SK-N-SH (cell line): Measurements from ENCODE around the gene FBXW11. TPM values are rescaled to one million over a fixed set of nuclear protein-coding genes. Genes with fewer than 3 reads are reported as not detected.

Experiments
- CTCF ChIA-PET: fragments of 300-600, 350-600 bp; formaldehyde crosslinking; extraction: SDS; loops from one replicate; lab custom pipeline; 2021; lab: Yijun Ruan, JAX
- POLR2A ChIA-PET: fragments of 350-600 bp; sonication (Branson Sonifier 250); formaldehyde crosslinking; extraction: SDS; loops from one replicate; lab custom pipeline; 2020; ENCODE audit warnings: antibody characterized with exemption, inconsistent platforms; lab: Yijun Ruan, JAX
- DNase-seq: peaks from one replicate; pipeline ENCODE4 v3.0.0; 2012
- H2AFZ ChIP-seq: fragments of 200-600 bp; sonication (generic); 2 replicates; pipeline ENCODE4 v1.8.1; 2016; ENCODE audit warnings: antibody characterized with exemption, mild to moderate bottlenecking, low read depth
- H3F3A ChIP-seq: fragments of 200-600 bp; sonication (generic); replicated peaks from 2 replicates; pipeline ENCODE3; 2016; ENCODE audit warnings: antibody characterized with exemption, mild to moderate bottlenecking; ENCODE audit not compliant: insufficient read depth
- H3K27ac ChIP-seq, 2 experiments: fragments of 200-500 bp in 1 of 2; fragments of 200-600 bp in 1 of 2; sonication (Bioruptor generic) in 1 of 2; sonication (generic), shearing (Covaris generic) in 1 of 2; 2 replicates each; pipeline versions ENCODE4 v1.5.1 to v1.6.1; 2014 to 2016; ENCODE audit warnings: low read depth in 2 of 2, inconsistent platforms in 1 of 2, low read length in 1 of 2, mild to moderate bottlenecking in 1 of 2, mixed read lengths in 1 of 2
- H3K27me3 ChIP-seq: fragments of 200-600 bp; sonication (generic), shearing (Covaris generic); 2 replicates; pipeline ENCODE4 v1.6.1; 2016; ENCODE audit warnings: mixed run types; ENCODE audit not compliant: insufficient read depth
- H3K36me3 ChIP-seq, 2 experiments: fragments of 200-500 bp in 1 of 2; fragments of 200-600 bp in 1 of 2; sonication (Bioruptor generic) in 1 of 2; sonication (generic) in 1 of 2; replicated peaks in 1 of 2; 2 replicates each; pipeline versions ENCODE3 to v1.5.1; 2014 to 2016; ENCODE audit warnings: low read length in 1 of 2, mild to moderate bottlenecking in 1 of 2; ENCODE audit not compliant: insufficient read depth in 2 of 2, control insufficient read depth in 1 of 2
- H3K4me1 ChIP-seq, 2 experiments: fragments of 200-500 bp in 1 of 2; fragments of 200-600 bp in 1 of 2; sonication (Bioruptor generic) in 1 of 2; sonication (generic), shearing (Covaris generic) in 1 of 2; 2 replicates each; pipeline versions ENCODE4 v1.5.1 to v1.6.1; 2014 to 2016; ENCODE audit warnings: low read depth in 1 of 2, low read length in 1 of 2, mixed run types in 1 of 2; ENCODE audit not compliant: insufficient read depth in 2 of 2, control insufficient read depth in 1 of 2
- H3K4me2 ChIP-seq: fragments of 200-600 bp; sonication (generic), shearing (Covaris generic); 2 replicates; pipeline ENCODE4 v1.6.1; 2017; ENCODE audit warnings: mixed run types
- H3K4me3 ChIP-seq, 2 experiments: fragments of 200-500 bp in 1 of 2; fragments of 200-600 bp in 1 of 2; sonication (Bioruptor generic) in 1 of 2; sonication (generic), shearing (Covaris generic) in 1 of 2; 2 replicates each; pipeline versions ENCODE4 v1.5.1 to v1.8.1; 2014 to 2016; ENCODE audit warnings: low read depth in 2 of 2, inconsistent platforms in 1 of 2, low read length in 1 of 2, mild to moderate bottlenecking in 1 of 2, mixed read lengths in 1 of 2, moderate library complexity in 1 of 2
- H3K79me2 ChIP-seq: fragments of 200-600 bp; sonication (generic); 2 replicates; pipeline ENCODE4 v1.8.1; 2017; ENCODE audit warnings: mild to moderate bottlenecking; ENCODE audit not compliant: insufficient read depth
- H3K9ac ChIP-seq: fragments of 200-600 bp; sonication (generic); 2 replicates; pipeline ENCODE4 v1.6.1; 2017; ENCODE audit warnings: mixed run types
- H3K9me2 ChIP-seq: fragments of 200-600 bp; sonication (generic); 2 replicates; pipeline ENCODE4 v1.6.1; 2017; ENCODE audit warnings: mixed run types
- H3K9me3 ChIP-seq: fragments of 200-600 bp; sonication (generic); 2 replicates; pipeline ENCODE4 v1.6.1; 2017; ENCODE audit warnings: mixed run types, mild to moderate bottlenecking, moderate library complexity
- H4K20me1 ChIP-seq: fragments of 200-600 bp; sonication (generic); 2 replicates; pipeline ENCODE4 v1.6.1; 2017; ENCODE audit warnings: mild to moderate bottlenecking, mixed run types; ENCODE audit not compliant: insufficient read depth
- CHD2 ChIP-seq: fragments of 150-350 bp; IDR thresholded peaks from 2 replicates; pipeline ENCODE4 v1.6.1; 2018; ENCODE audit warnings: low read length; ENCODE audit not compliant: partially characterized antibody
- CTCF ChIP-seq: fragments of 200-600 bp; sonication (generic); IDR thresholded peaks from 2 replicates; pipeline ENCODE4 v1.6.1; 2017; ENCODE audit warnings: antibody characterized with exemption, mild to moderate bottlenecking, moderate library complexity
- ELF1 ChIP-seq: IDR thresholded peaks from 2 replicates; pipeline ENCODE4 v1.4.0; 2012
- EZH2phosphoT487 ChIP-seq: fragments of 200-600 bp; sonication (generic); IDR thresholded peaks from 2 replicates; pipeline ENCODE4 v1.6.1; 2017; ENCODE audit warnings: low read depth, mixed run types, mild to moderate bottlenecking, antibody characterized with exemption, moderate library complexity, borderline replicate concordance
- FOSL2 ChIP-seq: IDR thresholded peaks from 2 replicates; pipeline ENCODE4 v1.4.0; 2012; ENCODE audit warnings: low read depth, mild to moderate bottlenecking, moderate library complexity, borderline replicate concordance
- FOXJ3 ChIP-seq: sonication (generic); formaldehyde crosslinking; IDR thresholded peaks from 2 replicates; pipeline ENCODE4 v1.5.1; 2020; ENCODE audit warnings: mild to moderate bottlenecking, missing genetic modification reagents
- FOXM1 ChIP-seq: IDR thresholded peaks from 2 replicates; pipeline ENCODE4 v1.4.0; 2012; ENCODE audit warnings: low read depth, mild to moderate bottlenecking
- GABPA ChIP-seq: IDR thresholded peaks from 2 replicates; pipeline ENCODE4 v1.4.0; 2012; ENCODE audit warnings: low read depth, mild to moderate bottlenecking
- GATA2 ChIP-seq: sonication (generic); formaldehyde crosslinking; IDR thresholded peaks from 2 replicates; pipeline ENCODE4 v1.5.0; 2020; ENCODE audit warnings: mild to moderate bottlenecking, missing genetic modification reagents
- JUND ChIP-seq: IDR thresholded peaks from 2 replicates; pipeline ENCODE4 v1.4.0; 2012
- MEF2A ChIP-seq: IDR thresholded peaks from 2 replicates; pipeline ENCODE4 v1.4.0; 2012; ENCODE audit warnings: low read depth, borderline replicate concordance
- MXI1 ChIP-seq: IDR thresholded peaks from 2 replicates; pipeline ENCODE4 v1.6.1; 2012; ENCODE audit warnings: mild to moderate bottlenecking, low read depth, low read length, improper control_type of control experiment
- NFIC ChIP-seq: IDR thresholded peaks from 2 replicates; pipeline ENCODE4 v1.4.0; 2012; ENCODE audit warnings: borderline replicate concordance
- NRF1 ChIP-seq: IDR thresholded peaks from 2 replicates; pipeline ENCODE4 v1.6.1; 2012; ENCODE audit warnings: low read depth, mild to moderate bottlenecking, low read length
- POLR2AphosphoS5 ChIP-seq: IDR thresholded peaks from 2 replicates; pipeline ENCODE4 v1.6.1; 2012; ENCODE audit warnings: low read depth, low read length
- RAD21 ChIP-seq: IDR thresholded peaks from 2 replicates; pipeline ENCODE4 v1.6.1; 2012; ENCODE audit warnings: mild to moderate bottlenecking, low read length
- RCOR1 ChIP-seq: fragments of 150-350 bp; IDR thresholded peaks from 2 replicates; pipeline ENCODE4 v1.6.1; 2017; ENCODE audit warnings: antibody characterized with exemption, low read length
- REST ChIP-seq: IDR thresholded peaks from 2 replicates; pipeline ENCODE4 v1.6.1; 2012; ENCODE audit warnings: mild to moderate bottlenecking, low read depth, low read length, moderate library complexity
- RFX5 ChIP-seq: IDR thresholded peaks from 2 replicates; pipeline ENCODE4 v1.6.1; 2012; ENCODE audit warnings: mild to moderate bottlenecking, improper control_type of control experiment, low read length
- RXRA ChIP-seq: IDR thresholded peaks from 2 replicates; pipeline ENCODE4 v1.4.0; 2012; ENCODE audit warnings: low read depth, mild to moderate bottlenecking, borderline replicate concordance
- SIN3A ChIP-seq: IDR thresholded peaks from 2 replicates; pipeline ENCODE4 v1.6.1; 2012; ENCODE audit warnings: low read depth, mild to moderate bottlenecking, low read length, moderate library complexity, borderline replicate concordance
- SMC3 ChIP-seq: IDR thresholded peaks from 2 replicates; pipeline ENCODE4 v1.6.1; 2012; ENCODE audit warnings: low read depth, low read length, improper control_type of control experiment
- TCF12 ChIP-seq: IDR thresholded peaks from 2 replicates; pipeline ENCODE4 v1.4.0; 2012
- TEAD4 ChIP-seq: IDR thresholded peaks from 2 replicates; pipeline ENCODE4 v1.4.0; 2012; ENCODE audit warnings: mild to moderate bottlenecking, borderline replicate concordance; ENCODE audit not compliant: insufficient read depth
- YY1 ChIP-seq: IDR thresholded peaks from 2 replicates; pipeline ENCODE4 v1.4.0; 2012; ENCODE audit warnings: low read depth, mild to moderate bottlenecking
- ZBTB33 ChIP-seq: IDR thresholded peaks from 2 replicates; pipeline ENCODE4 v1.4.0; 2012; ENCODE audit warnings: low read depth, borderline replicate concordance
- WGBS: methylation state at CpG from one replicate; pipeline ENCODE4 v1.1.6; 2017; ENCODE audit warnings: low lambda C conversion rate; 5-methylcytosine and 5-hydroxymethylcytosine counted together
- polyA plus RNA-seq, 3 experiments: library from polyadenylated mRNA; depleted of rRNA; stranded (reverse); fragments of >200 nt; gene quantifications; 2 replicates each; pipeline ENCODE4 v1.2.3, GENCODE V29; 2012
- TF ChIP-seq, protein P1 (sequence below): IDR thresholded peaks from 2 replicates; pipeline ENCODE4 v1.4.0; 2012; ENCODE audit warnings: low read depth

FBXW11 gene
- polyA plus RNA-seq, 1 of the 3 experiments (the other 2 are of a cell fraction), result 37.5 TPM

GRCh38 chr5:171984748-171985419, 21.6 kb downstream of the FBXW11 start:
- Histone ChIP-seq H3K9ac (no peak overlapping the region), H3K4me2 (no peak overlapping the region), H3K9me2 (no peaks in the 10 kb centered on the region), H3K27ac (peak overlapping the region in 1 of 2 experiments; percentile 59; a peak in 2 of 4 replicates), H3K79me2 (peaks cover 96% of the 10 kb centered on the region), H3K27me3 (no peaks in the 10 kb centered on the region), H3F3A (peaks cover 24% of the 10 kb centered on the region), H3K36me3 (peaks cover 0 to 14% of the 10 kb centered on the region in 2 experiments), H2AFZ (no peak overlapping the region), H4K20me1 (peaks cover 64% of the 10 kb centered on the region), H3K9me3 (peaks cover 10% of the 10 kb centered on the region), H3K4me1 (peaks cover 2 to 13% of the 10 kb centered on the region in 2 experiments; a peak in 2 of 4 replicates), H3K4me3 (no peak overlapping the region)
- DNase-seq, result peak; percentile 9
- WGBS, result 65% methylated on average over 6 of the region's 6 CpGs
- POLR2A ChIA-PET, result interaction anchor here (0.9 kb wide), 1 partner anchor 22 kb away, joined by 3 read pairs; no protein-coding TSS in a partner anchor
- CTCF ChIA-PET, result interaction anchor here (0.7 to 2.3 kb wide), 4 partner anchors 11 to 73 kb away, joined by 3 to 9 read pairs (median 6); partner anchors contain the start of gene FBXW11
- no peak for TF ChIP-seq REST
- TF ChIP-seq CTCF, result no peak
- no peak for TF ChIP-seq NRF1
- no peak for TF ChIP-seq MEF2A
- 0 out of 2 replicates have a peak, but pooled peaks have one; percentile 19 for TF ChIP-seq ZBTB33
- peak; percentile 80 for TF ChIP-seq JUND
- TF ChIP-seq FOXM1, result no peak
- no peak for TF ChIP-seq FOXJ3 (CRISPR knock-in tag)
- peak; percentile 92 for TF ChIP-seq TCF12
- peak; percentile 81 for TF ChIP-seq FOSL2
- no peak for TF ChIP-seq MXI1
- TF ChIP-seq GABPA, result no peak
- TF ChIP-seq SMC3, result no peak
- no peak for TF ChIP-seq CHD2
- no peak for TF ChIP-seq RCOR1
- TF ChIP-seq RFX5, result no peak
- TF ChIP-seq RAD21, result no peak
- TF ChIP-seq NFIC, result 0 out of 2 replicates have a peak, but pooled peaks have one; percentile 9
- TF ChIP-seq RXRA, result no peak
- TF ChIP-seq TEAD4, result peak; percentile 79; the same call in 1 of the 2 replicates
- TF ChIP-seq POLR2AphosphoS5, result peak; percentile 41; the same call in 1 of the 2 replicates
- no peak for TF ChIP-seq ELF1
- TF ChIP-seq SIN3A, result peak; percentile 36; the same call in 1 of the 2 replicates
- TF ChIP-seq YY1, result no peak
- TF ChIP-seq, protein P1, sequence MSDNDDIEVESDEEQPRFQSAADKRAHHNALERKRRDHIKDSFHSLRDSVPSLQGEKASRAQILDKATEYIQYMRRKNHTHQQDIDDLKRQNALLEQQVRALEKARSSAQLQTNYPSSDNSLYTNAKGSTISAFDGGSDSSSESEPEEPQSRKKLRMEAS, result peak; percentile 17; the same call in 1 of the 2 replicates
- TF ChIP-seq EZH2phosphoT487, result no peak
- TF ChIP-seq GATA2 (CRISPR knock-in tag), result no peak
